ENCODE data around the gene ERG. TPM values are rescaled to one million over a fixed set of nuclear protein-coding genes. Genes with fewer than 3 reads are reported as not detected.
A peak's percentile ranks its signal among the peaks of the same experiment; 100 is the strongest.

The ERG gene
- total and polyA plus RNA-seq, 2 of the 13 experiments (the other 11 are each of a cell fraction or from before 2014, with no cell fraction given), result not detected

- TF ChIP-seq ZBTB25 (CRISPR knock-in tag; IDR thresholded peaks at IDR 0.05) (no peak), ATF3 (CRISPR knock-in tag; IDR thresholded peaks at IDR 0.05) (no peak), CEBPZ (IDR thresholded peaks at IDR 0.05; ENCODE audit: low read length) (no peak), THAP8 (CRISPR knock-in tag; IDR thresholded peaks at IDR 0.05; ENCODE audit: borderline replicate concordance) (no peak), ZNF430 (CRISPR knock-in tag; IDR thresholded peaks at IDR 0.05) (no peak), POGK (CRISPR knock-in tag; conservative IDR thresholded peaks at IDR 0.05) (no peak), KDM3A (CRISPR knock-in tag; IDR thresholded peaks at IDR 0.05; ENCODE audit: low read depth) (no peak), SMYD3 (CRISPR knock-in tag; IDR thresholded peaks at IDR 0.05) (no peak), HNF4A (CRISPR knock-in tag; IDR thresholded peaks at IDR 0.05) (peak; percentile 61), ZNF652 (CRISPR knock-in tag; IDR thresholded peaks at IDR 0.05; ENCODE audit: borderline replicate concordance, low read depth) (no peak), ARID3A (IDR thresholded peaks at IDR 0.05; ENCODE audit: low read depth, low read length) (peak; percentile 59), ZNF101 (CRISPR knock-in tag; IDR thresholded peaks at IDR 0.05; ENCODE audit: borderline replicate concordance, low read depth) (no peak), ZBTB34 (CRISPR knock-in tag; IDR thresholded peaks at IDR 0.05) (no peak), ZNF546 (CRISPR knock-in tag; conservative IDR thresholded peaks at IDR 0.05) (no peak)
These were observed 26.2 kb upstream of the ERG start (continued) for GRCh38 chr21:38524168-38525153.

Measured in HepG2 (cell line).